NCI-H2107 treated with DMSO at 0.1 percent for 48 hours (cell line): ENCODE data around the gene CDH16.

Experiments
- DNase-seq: peaks from one replicate; lab custom pipeline; 2025; ENCODE audit not compliant: unreplicated experiment; lab: John Stamatoyannopoulos, UW

Gene CDH16

DNA sequence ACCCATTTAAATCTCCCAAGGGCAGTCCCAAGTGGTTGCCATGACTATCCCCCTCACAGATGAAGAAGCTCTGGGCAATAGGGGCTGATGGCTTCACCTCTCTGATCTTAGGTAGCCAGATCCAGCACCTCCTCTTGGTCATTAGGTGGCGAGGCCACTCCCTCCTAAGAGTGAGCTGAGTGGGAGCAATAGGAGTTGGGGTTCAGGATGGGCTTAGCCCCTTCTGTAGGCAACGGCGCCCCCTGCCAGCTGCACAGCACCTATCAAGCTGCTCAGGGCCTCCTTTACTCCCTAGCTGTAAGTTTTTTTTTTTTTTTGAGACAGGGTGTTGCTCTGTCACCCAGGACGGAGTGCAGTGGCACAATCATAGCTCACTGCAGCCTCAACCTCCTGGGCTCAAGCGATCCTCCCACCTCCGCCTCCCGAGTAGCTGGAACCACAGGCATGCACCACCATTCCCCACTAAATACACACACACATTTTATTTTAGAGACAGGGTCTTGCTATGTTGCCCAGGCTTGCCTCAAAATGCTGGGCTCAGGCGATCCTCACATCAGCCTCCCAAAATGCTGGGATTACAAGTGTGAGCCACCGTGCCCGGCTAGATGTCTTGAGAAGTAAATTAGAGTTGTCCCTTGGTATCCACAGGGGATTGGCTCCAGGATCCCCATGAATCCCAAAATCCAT lies 10.2 kb upstream of the CDH16 start:
- no peak for DNase-seq

DNA sequence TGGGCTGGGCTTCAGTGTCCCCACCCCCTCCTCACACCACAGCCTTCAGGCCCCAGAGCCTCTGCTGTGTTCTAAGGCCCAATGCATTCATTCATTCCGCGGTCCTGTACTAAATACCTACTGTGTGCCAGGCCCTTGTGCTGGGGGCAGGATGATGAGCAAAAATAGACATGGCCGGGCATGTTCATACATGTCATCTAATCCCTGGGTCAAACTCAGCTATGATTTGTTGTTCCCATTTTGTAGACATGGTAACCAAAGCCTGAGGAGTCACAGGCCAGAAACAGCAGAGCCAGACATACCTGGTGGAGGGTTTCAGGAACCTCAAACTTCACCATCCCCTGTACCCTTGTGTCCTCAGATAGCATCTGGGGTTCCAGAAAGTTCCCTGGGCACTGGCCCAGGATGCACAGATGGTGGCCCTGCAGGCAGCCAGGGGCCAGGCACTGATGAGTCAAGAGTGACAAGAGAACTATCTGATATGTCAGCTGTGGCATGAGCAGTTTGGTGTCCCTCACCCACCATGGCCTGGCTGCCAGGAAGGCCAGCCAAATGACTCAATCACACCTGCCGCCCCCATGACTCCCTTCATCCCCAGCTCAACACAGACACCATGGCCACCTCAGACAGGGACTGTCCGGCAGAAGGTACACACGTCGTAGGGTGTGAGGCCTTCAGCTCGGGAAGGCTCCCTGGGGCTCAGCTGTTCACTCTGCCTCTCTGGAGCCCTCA lies 9.4 kb upstream of the CDH16 start:
- no peak for DNase-seq

DNA sequence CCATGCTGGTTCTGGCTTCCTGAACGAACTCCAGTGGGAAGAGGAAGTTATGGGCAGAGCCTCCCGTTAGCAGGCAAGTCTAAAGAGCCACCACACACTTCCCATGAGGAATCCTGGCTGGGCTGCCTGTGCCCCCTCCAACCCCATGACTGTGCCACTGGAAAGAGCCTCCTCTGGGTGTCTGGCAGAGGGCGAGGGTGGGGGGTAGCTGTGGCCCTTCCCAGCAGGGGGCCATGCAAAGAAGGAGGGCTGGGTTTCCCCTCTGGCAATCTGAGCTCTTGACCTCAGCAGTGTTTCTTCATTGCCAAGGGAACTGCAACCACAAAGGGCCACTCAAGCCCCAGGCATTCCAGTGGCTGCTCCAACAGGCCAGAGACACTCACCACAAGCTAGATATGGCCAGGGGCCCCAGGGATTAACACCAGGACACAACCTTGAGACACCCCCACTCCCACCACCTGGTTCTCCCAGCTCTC lies 8.3 kb upstream of the CDH16 start:
- DNase-seq = peak; percentile 46

DNA sequence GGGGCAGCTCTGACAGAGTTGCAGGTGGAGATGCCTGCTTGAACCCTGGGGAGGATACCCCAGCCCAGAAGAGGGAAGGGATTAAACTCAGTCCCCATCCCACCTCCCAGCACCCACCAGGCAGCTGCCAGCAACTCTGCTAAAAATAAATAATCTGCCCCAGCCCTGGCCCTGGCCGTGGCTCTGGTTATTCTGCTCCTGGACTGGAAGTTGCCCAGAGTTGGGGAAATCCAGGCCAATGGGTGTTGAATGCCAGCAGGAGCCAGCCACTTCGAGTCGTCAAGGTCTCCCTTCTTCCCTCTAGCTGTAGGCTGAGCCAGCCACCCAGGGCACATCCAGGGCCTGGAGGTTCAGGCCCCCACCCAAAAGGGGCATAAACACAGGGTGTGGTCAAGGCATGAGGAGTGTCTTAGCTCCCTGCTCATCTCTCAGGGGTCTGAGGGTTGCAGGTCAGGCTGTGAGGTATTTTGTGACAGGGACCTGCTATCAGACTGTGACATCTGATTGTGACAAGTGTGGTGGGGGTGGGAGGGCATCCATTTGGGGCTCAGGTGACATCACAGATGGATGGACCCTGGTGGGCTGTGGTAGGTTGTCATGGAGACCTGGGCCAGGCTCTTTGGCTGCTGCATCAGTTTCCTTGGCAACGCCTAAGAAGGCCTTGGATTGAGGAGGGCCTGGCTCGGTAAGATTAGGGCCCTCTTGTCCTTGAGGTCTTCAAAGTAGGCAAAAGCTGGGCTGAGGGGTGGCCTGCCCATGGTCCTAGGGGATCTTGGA lies 7.7 kb upstream of the CDH16 start:
- DNase-seq = no peak

DNA sequence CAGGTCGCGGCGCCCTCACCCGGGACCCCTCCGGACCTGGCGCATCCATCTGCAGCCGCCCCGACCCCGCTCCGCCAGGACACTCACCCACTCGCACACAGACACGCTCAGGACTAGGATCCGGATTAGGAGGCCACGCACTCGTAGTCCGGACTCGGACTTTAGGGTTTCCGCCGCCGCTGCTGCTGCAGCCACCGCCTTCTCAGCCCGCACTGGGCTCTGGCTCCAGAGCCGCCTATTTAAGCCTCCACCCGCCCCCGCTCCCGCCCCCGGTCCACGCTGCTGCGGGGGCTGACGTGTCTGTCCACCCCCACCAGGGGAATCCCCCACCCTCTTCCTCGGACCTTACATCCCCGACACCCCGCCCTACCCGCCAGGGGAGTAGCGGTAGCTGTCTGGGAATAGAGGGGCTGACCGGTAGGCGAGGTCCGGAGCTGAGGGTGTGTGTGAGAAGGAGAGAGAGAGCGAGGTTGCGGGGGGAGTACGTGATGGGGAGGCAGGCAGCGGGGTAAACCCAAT lies 6.7 kb upstream of the CDH16 start, which contains the start of gene RRAD:
Gene RRAD (minus strand): TSS at position 214 of the 519 bp plus-strand sequence. CDS start 356 bp downstream, outside the sequence.
- DNase-seq = no peak

DNA sequence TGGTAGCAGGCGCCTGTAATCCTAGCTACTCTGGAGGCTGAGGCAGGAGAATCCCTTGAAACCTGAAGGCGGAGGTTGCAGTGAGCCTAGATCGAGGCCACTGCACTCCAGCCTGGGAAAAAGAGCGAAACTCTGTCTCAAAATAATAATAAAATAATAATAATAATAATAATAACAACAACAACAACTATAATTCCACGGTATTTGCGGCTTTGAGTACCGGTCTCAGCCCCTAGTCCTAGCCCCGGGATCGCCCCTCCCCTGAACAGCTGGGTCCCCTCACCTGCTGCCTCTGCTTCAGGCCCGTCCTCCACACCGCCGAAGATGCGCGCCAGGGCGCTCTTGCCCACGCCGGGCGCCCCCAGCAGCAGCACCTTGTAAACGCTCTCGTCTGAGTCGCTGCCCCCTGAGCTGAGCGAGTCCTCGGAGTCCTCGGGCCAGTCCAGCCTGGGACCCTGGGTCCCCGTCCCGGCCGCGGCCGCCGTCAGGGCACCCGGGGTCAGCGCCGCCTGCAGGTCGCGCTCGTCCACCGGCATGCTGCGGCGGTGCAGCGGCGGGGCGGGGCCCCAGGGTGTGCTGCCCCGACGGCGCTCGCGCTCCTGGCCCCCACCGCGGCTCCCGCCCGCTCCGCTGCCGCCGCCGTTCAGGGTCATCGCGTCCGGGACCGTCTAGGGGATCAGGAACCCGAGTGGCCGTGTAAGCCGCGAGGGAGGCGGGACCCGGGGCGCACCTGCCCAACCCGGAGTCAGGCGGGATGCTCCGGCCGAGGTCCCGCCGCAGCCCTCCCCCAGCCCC lies 6.0 kb upstream of the CDH16 start:
- DNase-seq = no peak

DNA sequence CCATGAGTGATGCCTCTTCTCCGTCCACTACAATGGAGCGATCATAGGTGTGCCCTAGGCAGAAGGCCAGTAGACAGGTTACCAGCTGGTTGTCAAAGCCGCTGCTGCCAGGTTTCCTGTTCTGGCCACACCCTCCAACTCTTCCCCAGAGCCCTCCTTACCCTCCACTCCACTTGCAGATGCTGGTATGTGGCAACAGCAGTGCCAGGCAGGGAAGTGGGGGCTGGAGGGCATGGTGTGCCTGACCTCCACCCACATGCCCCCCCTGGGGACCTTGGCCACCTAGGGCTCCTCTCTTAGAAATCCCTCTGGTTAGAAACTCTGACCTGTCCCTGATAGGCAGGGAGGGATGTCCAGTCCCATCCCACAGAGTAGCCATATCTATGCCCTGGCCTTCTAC lies 5.2 kb upstream of the CDH16 start:
- DNase-seq = no peak

DNA sequence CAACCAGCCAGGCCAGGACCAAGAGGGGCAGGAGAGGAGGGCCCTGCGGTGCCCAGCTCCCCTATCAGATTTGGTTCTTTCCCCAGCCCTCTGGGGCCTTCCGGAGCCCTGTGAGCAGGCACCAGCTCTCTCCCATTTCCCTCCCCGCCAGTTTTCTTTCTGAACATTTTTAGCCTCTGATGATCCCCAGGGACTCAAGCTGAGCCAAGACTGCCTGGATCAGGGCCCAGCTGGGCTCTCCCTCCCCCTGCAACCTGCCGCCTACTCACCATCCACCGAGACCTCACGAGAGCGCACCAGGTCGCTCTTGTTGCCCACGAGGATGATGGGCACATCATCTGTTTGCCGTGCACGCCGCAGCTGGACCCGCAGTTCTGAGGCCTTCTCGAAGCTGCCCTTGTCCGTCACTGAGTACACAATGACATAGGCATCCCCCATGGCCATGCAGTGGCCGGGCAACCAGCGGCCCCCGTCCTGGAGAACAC lies 4.6 kb upstream of the CDH16 start:
- peak; percentile 80 for DNase-seq

DNA sequence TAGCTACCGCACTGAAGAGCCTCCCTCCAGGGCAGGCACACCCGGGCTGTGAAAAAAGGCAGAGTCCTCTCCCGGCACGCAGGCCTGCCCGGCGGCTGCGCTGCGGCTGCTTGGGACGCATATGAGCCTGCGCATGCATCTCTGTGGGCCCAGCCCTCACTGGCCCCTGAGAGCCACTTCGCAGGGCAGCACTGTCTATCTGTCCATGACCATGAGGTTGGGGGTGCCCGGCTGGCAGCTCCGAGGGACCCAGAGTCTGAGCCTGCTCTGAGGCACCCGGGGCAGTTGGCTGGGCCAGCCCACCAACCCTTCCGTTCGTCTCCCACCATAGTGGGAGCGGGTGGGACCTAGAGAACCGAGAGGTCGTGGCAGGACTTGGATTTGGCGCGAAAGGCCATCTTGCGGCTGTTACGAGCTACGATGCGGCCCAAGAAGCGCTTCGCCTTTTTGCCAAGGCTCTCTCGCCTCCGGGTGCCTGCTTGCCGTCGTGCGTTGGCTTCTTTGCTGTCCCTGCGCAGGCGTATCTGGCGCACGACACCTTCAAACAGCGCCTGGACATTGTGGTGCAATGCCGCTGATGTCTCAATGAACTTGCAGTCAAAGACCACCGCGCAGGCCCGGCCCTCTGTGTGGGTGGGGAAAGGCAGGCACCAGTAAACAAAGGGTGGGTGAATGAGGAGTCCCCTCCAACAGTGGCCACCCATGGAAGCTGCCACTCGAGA lies 3.2 kb upstream of the CDH16 start:
- no peak for DNase-seq

DNA sequence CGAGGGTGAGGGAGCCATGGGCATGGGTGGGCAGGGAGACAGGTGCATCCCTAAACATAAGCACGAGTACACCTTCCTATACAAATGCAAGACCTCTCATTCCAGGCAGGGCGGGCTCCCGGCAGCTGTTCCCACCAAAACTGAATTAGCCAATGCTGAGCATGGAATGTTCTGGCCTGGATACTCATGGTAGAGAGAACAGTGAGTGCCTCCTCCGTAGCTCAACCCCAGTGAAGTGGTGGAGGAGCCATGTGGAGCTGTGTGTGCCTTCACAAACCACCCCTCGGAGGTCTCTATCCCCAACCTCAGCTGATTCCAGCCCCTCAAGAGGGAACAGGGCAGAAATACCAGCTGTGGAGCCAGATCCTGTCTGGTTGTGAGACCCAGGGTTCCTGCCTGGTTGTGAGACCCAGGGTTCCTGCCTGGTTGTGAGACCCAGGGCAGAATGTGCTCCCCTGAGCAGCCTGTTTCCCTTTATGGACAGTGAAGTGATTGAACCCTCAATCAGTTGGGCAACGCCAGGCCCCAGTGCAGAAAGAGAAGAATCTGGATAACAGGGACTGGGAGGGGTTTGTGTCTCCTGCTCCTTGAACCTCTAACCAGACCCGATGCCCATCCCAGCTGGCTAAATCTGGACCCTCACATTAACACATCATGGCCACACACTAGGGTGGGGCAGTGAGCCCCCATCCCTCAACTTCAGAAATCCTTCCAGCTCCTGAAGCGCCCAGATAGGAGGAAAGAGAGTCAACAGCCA lies 2.4 kb upstream of the CDH16 start:
- DNase-seq = no peak

DNA sequence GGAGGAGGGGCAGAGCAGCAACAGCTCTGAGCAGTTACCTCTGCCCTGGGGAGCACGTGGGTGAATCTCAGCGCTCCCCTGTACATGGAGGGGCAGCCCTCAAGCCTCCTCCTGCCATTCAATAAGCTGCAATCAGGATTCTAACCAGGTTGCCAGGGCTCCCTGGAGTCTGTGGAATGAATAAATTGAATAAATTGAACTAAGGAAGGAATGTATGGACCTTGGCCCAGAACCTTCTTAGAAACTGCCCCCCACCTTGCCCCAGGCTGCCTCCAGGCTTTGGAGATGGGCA lies 1.6 kb upstream of the CDH16 start:
- no peak for DNase-seq

DNA sequence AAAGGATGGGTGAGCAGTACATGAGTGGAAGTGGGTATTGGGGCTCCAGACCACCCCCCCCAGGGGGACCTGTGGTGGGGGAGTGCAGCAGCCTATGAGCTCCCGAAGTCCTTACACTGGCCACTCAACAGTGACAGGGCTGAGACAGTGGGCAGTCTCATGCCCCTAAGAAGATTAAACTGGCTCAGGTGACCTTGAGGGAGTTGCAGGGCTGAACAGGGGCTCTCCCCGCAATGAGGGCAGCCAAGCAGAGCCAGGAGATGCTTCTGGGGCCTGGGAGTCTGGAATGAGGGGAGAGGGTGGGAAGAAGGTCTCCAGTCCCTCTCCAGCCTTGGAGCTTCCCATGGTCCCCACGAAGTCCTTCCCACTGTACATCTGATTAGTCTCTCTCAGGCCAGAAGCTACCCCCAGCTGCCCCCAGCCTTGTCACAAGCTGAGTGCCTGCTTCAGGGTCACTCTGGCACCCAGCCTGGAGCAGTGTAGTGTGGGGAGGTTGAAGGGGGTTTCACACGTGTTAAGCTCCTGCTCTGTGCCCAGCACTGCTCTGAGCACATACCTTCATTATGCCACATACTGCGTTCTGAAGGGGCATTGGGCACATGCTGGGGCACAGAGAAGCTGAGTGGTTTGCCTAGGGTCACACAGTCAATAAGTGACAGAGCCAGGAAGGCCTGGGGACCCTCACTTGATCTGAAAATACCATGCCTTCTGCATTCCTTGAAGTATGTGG lies 1.0 kb upstream of the CDH16 start:
- no peak for DNase-seq

DNA sequence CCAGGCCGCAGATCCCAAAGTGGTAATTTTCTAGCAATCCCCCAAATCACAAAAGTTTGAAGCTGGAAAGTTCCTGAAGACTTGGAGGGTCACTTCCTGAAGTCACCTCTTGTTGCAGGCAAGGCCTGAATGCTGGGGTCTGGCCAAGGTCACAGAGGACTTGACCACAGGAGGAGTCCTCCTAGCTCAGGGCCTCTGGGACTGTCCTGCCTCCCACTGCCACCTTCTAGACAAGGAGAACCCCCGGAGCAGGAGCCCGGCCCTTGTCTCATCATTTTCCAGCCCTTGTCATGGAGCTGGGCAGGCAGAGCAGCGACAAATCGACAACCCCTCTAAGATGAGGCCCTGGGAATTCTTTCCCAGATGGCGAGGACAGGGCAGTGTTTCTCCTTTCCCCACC lies 330 bp downstream of the CDH16 start:
- DNase-seq = no peak

DNA sequence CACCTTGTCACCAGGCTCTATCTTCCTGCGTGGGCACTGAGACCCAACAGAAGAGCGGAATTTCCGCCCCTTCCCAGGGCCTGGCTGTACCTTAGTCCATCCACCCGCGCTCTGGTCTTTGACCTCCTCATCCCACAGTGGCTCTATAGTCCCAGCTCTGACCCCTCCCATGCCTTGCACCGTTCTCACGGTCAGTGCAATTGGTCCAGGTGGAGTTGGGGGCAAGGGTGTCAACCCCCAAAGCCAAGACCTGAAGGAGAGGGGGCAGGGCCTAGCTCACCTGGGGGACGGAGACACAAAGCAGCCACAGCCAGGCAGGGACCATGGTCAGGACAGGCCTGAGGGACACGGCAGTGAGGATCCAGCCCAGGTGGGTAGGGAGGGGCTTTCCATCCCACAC lies 944 bp downstream of the CDH16 start:
- no peak for DNase-seq

DNA sequence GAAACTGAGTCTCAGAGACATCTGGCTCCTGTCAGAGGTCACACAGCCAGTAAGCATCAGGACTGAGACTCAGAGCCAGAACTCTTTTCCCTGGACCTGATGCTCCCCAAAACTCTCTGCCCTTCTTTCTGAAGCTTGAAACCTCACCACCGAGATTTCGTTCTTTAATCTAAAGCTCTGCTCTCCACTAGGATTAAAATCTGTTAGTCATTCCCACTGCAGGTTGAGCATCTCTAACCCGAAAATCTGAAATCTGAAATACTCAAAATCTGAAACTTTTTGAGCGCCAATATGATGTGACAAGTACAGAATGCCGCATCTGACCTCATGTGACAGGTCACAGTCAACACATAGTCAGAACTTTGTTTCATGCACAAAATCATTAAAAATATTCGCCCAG lies 2.2 kb downstream of the CDH16 start:
- no peak for DNase-seq

DNA sequence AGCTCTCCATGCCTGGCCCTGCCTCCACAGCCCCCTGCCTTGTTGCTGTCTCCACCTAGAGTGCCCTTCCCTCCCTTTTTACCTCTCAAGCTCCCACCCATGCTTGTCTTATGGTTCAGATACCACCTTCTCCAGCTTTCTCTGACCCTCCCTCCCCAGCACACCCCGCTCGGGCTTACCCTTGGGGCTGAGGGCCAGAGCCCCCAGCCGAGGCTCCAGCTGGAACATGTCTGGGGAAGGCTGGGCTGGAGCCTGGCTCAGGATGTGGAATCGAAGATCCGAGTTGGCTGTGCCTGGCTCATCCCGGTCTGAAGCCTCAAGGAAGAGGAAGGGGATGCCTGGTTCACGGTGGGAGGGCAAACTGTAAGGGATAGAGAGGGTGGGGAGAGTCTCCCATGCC lies 3.6 kb downstream of the CDH16 start:
- DNase-seq = no peak

DNA sequence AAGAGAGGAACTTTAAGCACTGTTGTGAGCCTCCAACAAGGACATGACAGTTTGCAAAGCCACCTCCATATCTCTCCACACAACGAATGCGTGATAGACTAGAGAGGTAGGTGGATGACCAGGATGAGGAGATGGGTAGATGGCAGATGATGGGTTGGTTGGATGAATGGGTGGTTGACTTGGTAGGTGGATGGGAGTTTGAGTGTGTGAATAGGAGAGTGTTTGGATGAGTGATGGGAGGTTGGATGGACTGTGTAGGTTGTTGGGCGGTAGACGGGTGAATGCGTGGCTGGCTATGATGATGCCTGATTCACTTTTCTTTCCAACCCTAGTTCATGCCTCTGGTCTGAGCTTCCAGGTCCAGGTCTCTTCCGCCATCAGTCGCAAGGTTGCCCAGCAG lies 4.1 kb downstream of the CDH16 start:
- no peak for DNase-seq

DNA sequence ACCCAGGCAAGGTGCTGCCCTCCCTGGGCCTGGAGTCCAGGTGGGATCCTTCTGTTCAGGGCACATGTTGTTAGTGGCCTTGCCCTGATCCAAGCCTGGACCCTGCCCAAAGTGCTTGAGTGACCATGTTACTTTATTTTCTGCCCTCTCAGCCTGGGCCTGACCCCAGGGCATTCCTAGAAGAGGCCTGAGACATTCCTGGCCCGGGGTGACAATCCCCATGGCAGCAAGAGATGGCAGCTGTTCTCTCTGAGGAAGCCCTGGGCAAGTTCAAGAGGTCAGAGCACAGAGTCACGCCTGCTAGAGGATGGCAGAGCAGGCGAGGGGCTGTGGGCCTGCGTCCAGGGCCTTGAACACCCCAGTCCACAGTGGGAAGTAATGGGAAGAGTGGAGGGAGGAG lies 5.0 kb downstream of the CDH16 start:
- no peak for DNase-seq

DNA sequence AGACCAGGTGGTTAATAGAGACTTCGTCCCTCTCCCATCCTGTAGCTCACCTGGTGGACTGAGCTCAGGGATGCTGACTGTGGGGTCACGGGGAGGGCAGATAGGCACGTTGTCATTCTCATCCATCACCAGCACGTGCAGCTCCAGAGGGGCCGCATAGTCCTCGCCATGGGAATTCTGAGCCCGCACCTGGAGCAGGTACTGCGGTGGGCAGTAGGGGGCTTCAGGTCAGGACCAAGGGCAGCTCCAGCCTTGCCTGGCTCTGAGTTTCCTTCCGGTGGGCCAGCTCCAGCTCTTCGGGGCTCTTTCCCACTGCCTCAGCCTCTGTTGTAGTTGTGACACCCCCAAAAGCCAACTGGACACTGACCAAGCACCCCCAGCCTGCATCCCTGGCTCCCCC lies 5.6 kb downstream of the CDH16 start:
- DNase-seq = no peak
